Measurements from ENCODE around the gene DNAI2.

Gene DNAI2

DNA sequence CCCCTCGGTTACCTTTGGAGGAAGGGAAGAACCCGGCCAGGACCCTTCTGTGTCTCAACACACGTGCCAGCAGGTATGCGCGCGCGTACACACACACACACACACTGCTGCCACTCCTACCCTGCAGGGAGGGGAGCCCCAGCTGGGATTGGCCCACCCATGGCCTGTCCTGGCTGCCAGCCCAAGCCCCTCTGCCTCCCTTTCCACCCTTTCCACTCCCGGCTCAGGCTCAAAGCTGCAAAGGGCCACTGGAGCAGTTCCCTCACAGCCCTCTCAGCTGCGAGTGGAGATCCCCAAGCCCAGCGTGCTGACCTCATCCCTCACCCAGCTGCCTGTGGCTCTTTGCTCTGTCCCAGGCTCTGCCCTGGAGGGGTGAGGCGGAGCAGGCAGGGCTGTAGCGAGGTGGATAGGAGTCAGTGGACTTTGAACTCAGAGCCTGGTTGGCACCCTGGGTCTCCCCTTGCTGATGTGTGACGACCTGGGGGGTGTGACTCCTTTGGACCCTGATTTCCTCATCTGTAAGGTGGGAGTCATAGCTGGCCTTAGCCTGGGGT is 66.5 kb downstream of the DNAI2 start:
- Histone ChIP-seq H3K27ac (no peak overlapping the region), H3K4me3 (IDR thresholded peaks at IDR 0.05; ENCODE audit: insufficient read depth, low read depth, low read length) (no peak overlapping the region), H3K79me2 (ENCODE audit: insufficient read depth, low read depth) (no peaks in the 10 kb centered on the region), H3K4me1 (ENCODE audit: low read depth, poor library complexity, severe bottlenecking) (no peaks in the 10 kb centered on the region), H3K9ac (no peak overlapping the region), H3K4me2 (no peak overlapping the region), H3K36me3 (ENCODE audit: insufficient read depth) (no peaks in the 10 kb centered on the region), H2AFZ (ENCODE audit: low read depth) (no peak overlapping the region), H3K27me3 (ENCODE audit: insufficient read depth, low read depth) (peaks cover 58% of the 10 kb centered on the region), H4K20me1 (ENCODE audit: insufficient read depth) (no peaks in the 10 kb centered on the region)
- TF ChIP-seq, protein P1, sequence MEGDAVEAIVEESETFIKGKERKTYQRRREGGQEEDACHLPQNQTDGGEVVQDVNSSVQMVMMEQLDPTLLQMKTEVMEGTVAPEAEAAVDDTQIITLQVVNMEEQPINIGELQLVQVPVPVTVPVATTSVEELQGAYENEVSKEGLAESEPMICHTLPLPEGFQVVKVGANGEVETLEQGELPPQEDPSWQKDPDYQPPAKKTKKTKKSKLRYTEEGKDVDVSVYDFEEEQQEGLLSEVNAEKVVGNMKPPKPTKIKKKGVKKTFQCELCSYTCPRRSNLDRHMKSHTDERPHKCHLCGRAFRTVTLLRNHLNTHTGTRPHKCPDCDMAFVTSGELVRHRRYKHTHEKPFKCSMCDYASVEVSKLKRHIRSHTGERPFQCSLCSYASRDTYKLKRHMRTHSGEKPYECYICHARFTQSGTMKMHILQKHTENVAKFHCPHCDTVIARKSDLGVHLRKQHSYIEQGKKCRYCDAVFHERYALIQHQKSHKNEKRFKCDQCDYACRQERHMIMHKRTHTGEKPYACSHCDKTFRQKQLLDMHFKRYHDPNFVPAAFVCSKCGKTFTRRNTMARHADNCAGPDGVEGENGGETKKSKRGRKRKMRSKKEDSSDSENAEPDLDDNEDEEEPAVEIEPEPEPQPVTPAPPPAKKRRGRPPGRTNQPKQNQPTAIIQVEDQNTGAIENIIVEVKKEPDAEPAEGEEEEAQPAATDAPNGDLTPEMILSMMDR (conservative IDR thresholded peaks at IDR 0.05; ENCODE audit: low read depth, low read length), result no peak

DNA sequence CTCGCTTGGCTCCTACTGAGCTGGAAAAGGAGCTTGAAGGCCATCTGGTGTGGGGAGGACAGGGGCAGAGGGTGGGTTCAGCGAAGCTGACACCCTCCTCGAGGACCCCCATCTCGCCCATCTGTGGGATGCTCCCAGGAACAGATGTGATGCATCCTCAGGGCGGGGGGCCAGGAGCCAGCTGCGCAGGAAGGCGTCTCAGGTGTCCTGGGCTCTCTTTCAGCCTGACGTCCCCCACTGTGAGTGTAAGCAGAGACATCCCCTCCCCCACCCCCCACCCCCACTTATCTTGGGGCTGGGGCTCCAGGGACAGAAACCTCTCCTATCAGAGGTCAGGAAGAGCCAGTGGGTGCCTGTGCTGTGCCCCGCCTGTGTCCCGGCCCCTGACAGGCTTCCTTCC is 68.2 kb downstream of the DNAI2 start:
- no peak overlapping the region for H3K4me3 ChIP-seq (IDR thresholded peaks at IDR 0.05; ENCODE audit: insufficient read depth, low read depth, low read length)
- H3K4me1 ChIP-seq (ENCODE audit: low read depth, poor library complexity, severe bottlenecking), result no peaks in the 10 kb centered on the region
- peaks cover 65% of the 10 kb centered on the region for H3K27me3 ChIP-seq (ENCODE audit: insufficient read depth, low read depth)
- H3K27ac ChIP-seq, result no peak overlapping the region
- no peak overlapping the region for H2AFZ ChIP-seq (ENCODE audit: low read depth)
- H3K79me2 ChIP-seq (ENCODE audit: insufficient read depth, low read depth), result no peaks in the 10 kb centered on the region
- TF ChIP-seq, protein P1 (conservative IDR thresholded peaks at IDR 0.05; ENCODE audit: low read depth, low read length), result no peak
- H3K9ac ChIP-seq, result no peak overlapping the region
- no peak overlapping the region for H3K4me2 ChIP-seq
- H3K36me3 ChIP-seq (ENCODE audit: insufficient read depth), result no peaks in the 10 kb centered on the region
- no peaks in the 10 kb centered on the region for H4K20me1 ChIP-seq (ENCODE audit: insufficient read depth)

DNA sequence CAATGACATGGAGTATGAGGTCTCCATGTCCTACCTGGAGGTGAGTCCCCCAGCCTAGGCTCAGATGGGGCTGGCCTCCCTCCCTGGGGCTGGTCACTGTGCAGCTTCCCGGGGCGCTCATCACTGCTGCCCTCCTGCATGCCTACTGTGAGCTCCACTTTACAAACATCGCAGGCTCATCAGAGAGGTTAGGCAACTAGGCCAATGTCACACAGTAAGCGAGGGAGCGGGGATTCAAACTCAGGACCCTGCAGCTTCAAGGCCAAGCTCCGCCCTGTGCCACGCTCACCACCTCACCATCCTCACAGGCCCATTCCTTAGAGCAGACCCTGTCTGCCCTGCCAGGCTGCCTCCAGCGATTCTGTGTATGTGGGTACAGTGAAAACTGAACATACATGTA is 69.1 kb downstream of the DNAI2 start:
- H3K27ac ChIP-seq, result no peak overlapping the region
- H3K36me3 ChIP-seq (ENCODE audit: insufficient read depth), result no peaks in the 10 kb centered on the region
- H3K4me1 ChIP-seq (ENCODE audit: low read depth, poor library complexity, severe bottlenecking), result no peaks in the 10 kb centered on the region
- H3K9ac ChIP-seq, result no peak overlapping the region
- H3K27me3 ChIP-seq (ENCODE audit: insufficient read depth, low read depth), result peaks cover 71% of the 10 kb centered on the region
- no peaks in the 10 kb centered on the region for H4K20me1 ChIP-seq (ENCODE audit: insufficient read depth)
- H3K4me3 ChIP-seq (IDR thresholded peaks at IDR 0.05; ENCODE audit: insufficient read depth, low read depth, low read length), result no peak overlapping the region
- H2AFZ ChIP-seq (ENCODE audit: low read depth), result no peak overlapping the region
- H3K4me2 ChIP-seq, result no peak overlapping the region
- no peaks in the 10 kb centered on the region for H3K79me2 ChIP-seq (ENCODE audit: insufficient read depth, low read depth)
- TF ChIP-seq, protein P1 (conservative IDR thresholded peaks at IDR 0.05; ENCODE audit: low read depth, low read length), result no peak

DNA sequence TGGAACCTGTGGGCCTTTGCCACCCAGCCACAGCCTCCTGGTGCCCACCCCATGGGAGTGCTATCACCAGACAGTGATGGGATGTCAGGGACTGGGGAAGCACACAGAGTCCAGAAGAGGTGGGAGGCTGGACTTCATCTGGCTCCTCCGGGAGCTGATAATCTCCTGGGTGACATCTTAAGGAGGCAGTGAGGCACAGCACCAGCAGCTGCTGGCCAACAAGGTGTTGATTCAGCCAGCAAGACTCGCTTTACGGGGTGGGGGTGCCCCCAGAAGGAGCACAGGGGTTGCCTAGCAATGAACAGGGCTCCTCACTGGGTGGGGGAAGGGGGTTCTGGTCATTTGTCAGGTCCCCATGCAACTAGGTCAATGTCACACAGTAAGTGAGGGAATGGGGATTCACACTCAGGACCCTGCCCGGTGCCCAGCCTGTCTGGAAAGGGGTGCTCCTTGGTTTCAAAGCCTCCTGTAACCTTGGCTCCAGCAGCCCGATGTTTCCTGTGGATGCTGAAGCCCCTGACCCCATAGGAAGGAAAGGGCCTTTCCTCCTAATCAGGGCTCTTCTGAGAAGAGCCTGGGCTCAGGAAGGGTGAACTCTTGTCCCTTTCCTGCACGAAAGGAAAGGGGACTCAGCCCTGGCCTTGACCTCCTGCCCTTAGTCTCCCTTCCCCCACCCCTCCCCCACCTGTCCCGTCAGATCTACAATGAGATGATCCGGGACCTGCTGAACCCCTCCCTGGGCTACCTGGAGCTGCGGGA is 69.7 kb downstream of the DNAI2 start:
- H4K20me1 ChIP-seq (ENCODE audit: insufficient read depth), result no peaks in the 10 kb centered on the region
- TF ChIP-seq, protein P1 (conservative IDR thresholded peaks at IDR 0.05; ENCODE audit: low read depth, low read length), result no peak
- no peak overlapping the region for H3K27ac ChIP-seq
- peaks cover 71% of the 10 kb centered on the region for H3K27me3 ChIP-seq (ENCODE audit: insufficient read depth, low read depth)
- H3K4me1 ChIP-seq (ENCODE audit: low read depth, poor library complexity, severe bottlenecking), result no peaks in the 10 kb centered on the region
- H3K4me2 ChIP-seq, result no peak overlapping the region
- H3K36me3 ChIP-seq (ENCODE audit: insufficient read depth), result no peaks in the 10 kb centered on the region
- H2AFZ ChIP-seq (ENCODE audit: low read depth), result no peak overlapping the region
- no peaks in the 10 kb centered on the region for H3K79me2 ChIP-seq (ENCODE audit: insufficient read depth, low read depth)
- H3K9ac ChIP-seq, result no peak overlapping the region
- H3K4me3 ChIP-seq (IDR thresholded peaks at IDR 0.05; ENCODE audit: insufficient read depth, low read depth, low read length), result no peak overlapping the region
